ENCODE measurements around the gene PRR11.
"Not testable (repeated sequence)": the region's sequence is repeated elsewhere in the genome, so short reads cannot be mapped to it uniquely, and the experiment has no call there.

Gene PRR11

GRCh38 chr17:59167571-59168001, 12.0 kb downstream of the PRR11 start:
- peak; percentile 58 for DNase-seq (ENCODE audit: low read depth)
- H3K4me3 ChIP-seq (replicated peaks; ENCODE audit: low read depth, low read length), result no peak overlapping the region
- no peak for TF ChIP-seq CTCF (IDR thresholded peaks at IDR 0.05; ENCODE audit: low read length, missing control alignments)

- no peak overlapping the region for H3K4me3 ChIP-seq (replicated peaks; ENCODE audit: low read depth, low read length)
- TF ChIP-seq CTCF (IDR thresholded peaks at IDR 0.05; ENCODE audit: low read length, missing control alignments), result no peak
- DNase-seq (ENCODE audit: low read depth), result no peak
Measured at GRCh38 chr17:59172436-59173004, 17.0 kb downstream of the PRR11 start.

GRCh38 chr17:59174671-59175070, 19.1 kb downstream of the PRR11 start:
- DNase-seq (ENCODE audit: low read depth), result no peak
- no peak for TF ChIP-seq CTCF (IDR thresholded peaks at IDR 0.05; ENCODE audit: low read length, missing control alignments)
- H3K4me3 ChIP-seq (replicated peaks; ENCODE audit: low read depth, low read length), result no peak overlapping the region

GRCh38 chr17:59175076-59175475, 19.5 kb downstream of the PRR11 start:
- DNase-seq (ENCODE audit: low read depth), result no peak
- no peak overlapping the region for H3K4me3 ChIP-seq (replicated peaks; ENCODE audit: low read depth, low read length)
- no peak for TF ChIP-seq CTCF (IDR thresholded peaks at IDR 0.05; ENCODE audit: low read length, missing control alignments)

- no peak for DNase-seq (ENCODE audit: low read depth)
- H3K4me3 ChIP-seq (replicated peaks; ENCODE audit: low read depth, low read length), result no peak overlapping the region
- no peak for TF ChIP-seq CTCF (IDR thresholded peaks at IDR 0.05; ENCODE audit: low read length, missing control alignments)
Measured at GRCh38 chr17:59178266-59178985, 22.9 kb downstream of the PRR11 start.

- H3K4me3 ChIP-seq (replicated peaks; ENCODE audit: low read depth, low read length); DNase-seq (ENCODE audit: low read depth): not testable (repeated sequence)
Measured at GRCh38 chr17:59179601-59180000, 24.1 kb downstream of the PRR11 start.

- no peak for DNase-seq (ENCODE audit: low read depth)
- TF ChIP-seq CTCF (IDR thresholded peaks at IDR 0.05; ENCODE audit: low read length, missing control alignments), result no peak
- no peak overlapping the region for H3K4me3 ChIP-seq (replicated peaks; ENCODE audit: low read depth, low read length)
Measured at GRCh38 chr17:59180626-59181025, 25.1 kb downstream of the PRR11 start.
